LNCaP clone FGC (cell line): ENCODE data around the gene APPL2.

Experiments used
- DNase-seq: peaks from one replicate; pipeline ENCODE4 v3.0.0-alpha.2; 2011; ENCODE audit warnings: low read depth
- H3K4me3 ChIP-seq: 2 replicates; pipeline ENCODE4 v1.5.1; 2011; ENCODE audit warnings: mild to moderate bottlenecking, low read depth, low read length, control low read depth
- CTCF ChIP-seq: IDR thresholded peaks from 2 replicates; pipeline ENCODE4 v1.5.1; 2012; ENCODE audit warnings: mild to moderate bottlenecking; ENCODE audit not compliant: control insufficient read depth, insufficient read depth; ENCODE audit errors: extremely low read depth

The APPL2 gene

GRCh38 chr12:105228494-105228893 lies 7.5 kb downstream of the APPL2 start:
- no peak for TF ChIP-seq CTCF
- DNase-seq = no peak
- no peak overlapping the region for H3K4me3 ChIP-seq

DNA sequence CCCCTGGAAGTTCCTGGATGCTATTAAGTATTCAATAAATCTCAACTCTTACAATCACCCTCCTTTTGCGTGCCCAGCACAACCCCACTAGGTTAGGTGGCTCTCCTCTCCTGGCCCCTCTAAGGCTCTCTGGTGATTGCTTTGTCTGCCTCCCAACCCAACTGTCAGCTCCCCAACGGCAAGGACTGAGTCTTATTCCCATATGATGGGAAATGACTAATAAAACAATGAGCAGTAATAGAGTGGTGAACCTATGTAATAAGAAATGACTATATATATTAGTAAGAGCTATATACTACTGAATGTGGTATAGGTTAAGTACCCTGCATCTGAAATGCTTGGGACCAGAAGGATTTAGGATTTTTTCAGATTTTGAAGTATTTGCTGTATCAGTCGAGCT lies 8.1 kb downstream of the APPL2 start:
- DNase-seq = no peak
- H3K4me3 ChIP-seq = no peak overlapping the region
- TF ChIP-seq CTCF = no peak

DNA sequence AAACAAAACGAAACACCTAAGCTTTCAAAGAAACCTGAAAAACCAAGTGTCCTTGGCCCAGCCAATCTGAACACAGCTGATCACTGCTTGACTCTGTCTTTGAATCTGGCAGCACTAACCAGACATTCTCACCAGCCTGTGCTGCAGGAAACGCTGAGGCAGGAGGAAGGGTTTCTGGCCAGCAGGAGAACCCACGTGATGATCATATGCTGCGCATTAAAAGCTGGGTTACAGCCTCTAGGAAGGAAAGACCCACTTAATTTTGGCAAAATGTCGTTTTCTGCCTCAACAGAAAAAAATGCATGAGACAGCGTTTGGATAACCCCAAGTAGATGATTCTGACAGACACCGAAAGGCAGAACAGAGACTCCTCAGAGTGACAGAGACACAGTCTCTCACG lies 9.8 kb downstream of the APPL2 start:
- peak; percentile 79 for DNase-seq
- TF ChIP-seq CTCF = no peak
- no peak overlapping the region for H3K4me3 ChIP-seq

- no peak for TF ChIP-seq CTCF
- no peak overlapping the region for H3K4me3 ChIP-seq
- DNase-seq = no peak
Observed at GRCh38 chr12:105225505-105226015, 10.4 kb downstream of the APPL2 start.

GRCh38 chr12:105224399-105224798 lies 11.6 kb downstream of the APPL2 start:
- no peak overlapping the region for H3K4me3 ChIP-seq
- no peak for DNase-seq
- no peak for TF ChIP-seq CTCF

DNA sequence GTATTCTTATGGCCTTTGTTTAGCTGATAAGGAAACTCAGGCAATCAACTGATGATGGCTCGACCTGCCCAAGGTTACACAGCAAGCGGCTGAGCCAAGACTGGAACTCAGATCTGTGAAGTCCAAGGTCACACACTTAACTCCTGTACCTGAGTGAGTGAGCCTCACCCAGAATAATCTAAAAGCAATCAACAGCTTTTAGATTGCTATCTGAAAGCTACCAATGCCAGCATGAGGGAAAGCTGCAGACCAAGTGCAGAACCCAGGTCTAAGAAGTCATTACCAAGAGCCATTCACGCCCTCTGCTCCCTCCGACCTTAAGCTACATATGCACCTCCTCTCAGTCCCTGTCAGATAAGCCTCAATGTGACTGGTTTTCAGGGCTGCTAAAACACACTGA lies 12.1 kb downstream of the APPL2 start:
- no peak for DNase-seq
- TF ChIP-seq CTCF = no peak
- no peak overlapping the region for H3K4me3 ChIP-seq

DNA sequence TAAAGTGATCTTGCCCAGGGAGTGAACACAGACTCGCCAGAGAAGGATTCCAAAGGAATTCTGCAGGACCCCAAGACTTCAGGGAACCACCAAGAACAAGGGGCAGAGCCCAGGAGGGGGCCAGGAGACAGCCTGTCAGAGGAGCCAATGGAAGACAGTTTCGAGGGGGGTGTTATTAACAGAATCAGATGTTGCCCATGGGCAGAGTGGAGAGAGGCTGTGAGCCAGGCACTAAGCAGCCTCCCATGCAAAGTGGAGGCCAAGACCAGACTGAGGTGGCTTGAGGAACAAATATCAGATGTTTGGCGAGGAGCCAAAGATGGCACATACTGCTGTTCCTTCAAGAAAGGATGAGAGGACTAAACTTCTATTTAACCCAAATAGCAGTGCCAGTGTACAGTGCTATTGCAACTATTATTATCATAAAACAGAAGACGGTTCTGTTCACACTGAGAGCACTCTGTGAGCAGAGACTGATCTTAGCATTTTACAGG lies 12.6 kb downstream of the APPL2 start:
- DNase-seq = no peak

More for the DNA sequence above, 12.6 kb downstream of the APPL2 start:
- TF ChIP-seq CTCF = no peak
- no peak overlapping the region for H3K4me3 ChIP-seq
